HG03064 (cell line): ENCODE measurements around the gene LRBA.
"Not testable (repeated sequence)": the region's sequence is repeated elsewhere in the genome, so short reads cannot be mapped to it uniquely, and the experiment has no call there.

ENCODE experiments used
- ATAC-seq: cut with Tn5 transposase; IDR thresholded peaks from one replicate; pipeline ENCODE4 v1.9.1; 2021; ENCODE audit warnings: low read depth; ENCODE audit not compliant: unreplicated experiment

LRBA gene

DNA sequence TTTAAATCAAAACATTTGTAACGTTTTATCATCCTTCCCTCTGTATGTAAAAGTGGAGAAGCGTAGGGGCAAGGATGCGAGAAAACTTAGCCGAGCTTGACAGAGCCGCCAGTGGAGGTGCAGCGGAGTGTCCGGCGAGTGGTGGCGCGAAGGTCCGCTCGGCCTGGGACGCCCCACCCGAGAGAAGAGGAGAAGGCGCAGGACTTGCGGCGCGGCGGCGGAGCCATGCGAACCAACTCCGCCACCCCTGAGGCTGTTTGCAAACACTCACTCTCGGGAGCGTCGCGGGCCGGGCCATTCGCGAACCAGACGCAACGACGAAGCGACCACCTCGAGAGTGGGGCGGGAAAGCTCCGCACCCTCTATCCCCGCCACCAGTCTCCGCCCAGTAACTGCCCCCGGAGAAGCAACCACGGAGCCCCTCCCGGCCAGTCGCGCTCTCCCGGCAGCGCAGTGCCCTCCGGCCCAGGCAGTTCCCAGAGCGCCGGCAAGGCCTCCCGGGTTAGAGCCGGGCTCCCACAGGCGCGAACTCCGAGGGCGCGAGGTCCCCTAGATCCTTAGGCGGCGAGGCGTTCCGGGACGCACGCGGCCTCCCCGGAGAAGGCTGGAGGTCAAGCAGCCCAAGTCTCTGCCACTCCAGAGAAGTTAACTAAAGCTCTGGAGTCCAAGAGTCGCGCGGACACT is 435.4 kb downstream of the LRBA start:
- no peak for ATAC-seq

DNA sequence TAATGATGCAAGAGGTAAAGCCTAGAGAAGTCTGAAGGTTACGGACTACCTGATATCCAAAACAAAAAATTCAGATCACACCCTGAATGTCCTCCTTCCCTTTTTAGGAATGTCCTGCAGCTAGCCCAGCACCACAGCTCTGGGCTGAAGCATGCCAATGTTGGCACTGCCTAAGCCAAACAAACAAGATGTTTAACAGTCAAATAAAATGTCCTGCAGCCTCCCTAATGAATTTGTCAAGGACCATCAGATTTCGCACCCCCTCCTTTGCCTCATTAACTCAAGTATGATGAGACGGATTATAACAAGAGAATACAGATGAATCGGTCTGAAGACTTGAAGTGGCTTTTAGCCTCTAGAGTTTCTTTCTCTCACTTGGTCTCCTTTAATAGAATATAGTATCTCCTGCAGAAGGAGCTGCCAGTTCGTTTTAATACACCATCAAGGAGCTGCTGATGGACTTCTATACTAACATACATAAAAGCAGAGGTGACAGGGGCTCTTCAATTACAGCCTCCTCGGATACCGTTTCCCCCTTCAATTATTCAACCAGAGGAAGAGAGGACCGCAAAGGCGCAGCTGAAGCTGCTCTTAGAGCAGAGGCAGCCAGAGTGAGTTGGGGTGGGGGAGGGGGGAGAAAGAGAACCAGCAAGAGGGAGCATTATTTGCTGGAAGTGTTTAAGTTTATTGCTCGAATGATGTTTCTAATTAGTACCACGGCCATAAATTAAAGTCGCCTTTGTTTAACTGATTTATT is 436.2 kb downstream of the LRBA start:
- no peak for ATAC-seq

DNA sequence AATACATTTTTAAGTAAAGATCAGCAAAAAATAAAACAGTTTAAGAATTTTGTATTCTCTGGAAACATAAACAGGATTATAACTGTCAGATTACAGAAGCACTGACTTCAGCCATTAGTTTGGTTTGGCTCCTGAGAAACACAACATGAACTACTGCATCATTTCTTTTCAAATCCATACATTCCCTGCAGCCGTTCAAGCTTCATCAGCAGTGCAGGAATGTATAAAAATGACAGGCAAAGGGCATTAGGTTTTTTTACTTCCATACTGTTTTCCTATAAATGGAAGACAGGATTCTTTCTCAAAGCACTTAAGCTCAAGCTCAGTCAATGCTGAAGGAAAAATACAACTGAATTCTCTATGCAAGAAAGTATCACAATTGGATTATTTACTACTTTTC is 437.3 kb downstream of the LRBA start:
- ATAC-seq = no peak

DNA sequence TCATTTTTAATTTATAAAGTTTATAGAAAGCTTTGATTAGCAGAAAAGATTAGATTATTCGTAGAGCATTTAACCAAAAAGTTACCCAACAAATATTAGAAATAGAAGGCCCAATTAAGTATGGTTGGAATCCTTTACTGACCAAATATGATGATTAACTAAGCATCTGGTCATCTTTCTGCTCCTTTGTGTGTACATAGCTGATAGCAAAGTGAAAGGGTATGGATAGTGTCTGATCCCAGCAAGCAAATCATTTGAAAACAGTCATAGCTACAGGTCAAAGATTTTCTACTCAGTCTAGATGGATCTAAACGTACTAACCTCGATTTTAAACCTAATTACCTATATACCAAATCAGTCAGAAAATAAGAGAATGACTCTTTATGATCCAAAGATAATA is 440.4 kb downstream of the LRBA start:
- no peak for ATAC-seq

DNA sequence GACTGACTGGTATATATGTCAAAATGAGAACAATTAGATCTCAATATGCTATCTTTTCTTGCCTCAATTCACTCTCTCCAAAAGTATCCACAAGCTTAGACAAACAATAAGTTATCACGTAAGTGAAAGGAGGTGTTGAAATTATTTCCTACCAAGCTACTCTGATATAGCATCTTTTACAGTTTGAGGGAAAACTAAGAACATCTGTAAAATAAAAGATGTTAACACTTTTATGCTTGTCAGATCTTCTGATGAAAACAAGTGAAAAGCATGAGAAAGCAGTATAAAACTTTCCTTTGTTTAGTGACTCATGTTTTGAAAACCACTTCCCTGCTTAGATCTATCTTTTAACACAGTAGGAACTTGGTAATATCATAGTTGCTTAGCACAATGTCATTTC is 441.6 kb downstream of the LRBA start:
- no peak for ATAC-seq

DNA sequence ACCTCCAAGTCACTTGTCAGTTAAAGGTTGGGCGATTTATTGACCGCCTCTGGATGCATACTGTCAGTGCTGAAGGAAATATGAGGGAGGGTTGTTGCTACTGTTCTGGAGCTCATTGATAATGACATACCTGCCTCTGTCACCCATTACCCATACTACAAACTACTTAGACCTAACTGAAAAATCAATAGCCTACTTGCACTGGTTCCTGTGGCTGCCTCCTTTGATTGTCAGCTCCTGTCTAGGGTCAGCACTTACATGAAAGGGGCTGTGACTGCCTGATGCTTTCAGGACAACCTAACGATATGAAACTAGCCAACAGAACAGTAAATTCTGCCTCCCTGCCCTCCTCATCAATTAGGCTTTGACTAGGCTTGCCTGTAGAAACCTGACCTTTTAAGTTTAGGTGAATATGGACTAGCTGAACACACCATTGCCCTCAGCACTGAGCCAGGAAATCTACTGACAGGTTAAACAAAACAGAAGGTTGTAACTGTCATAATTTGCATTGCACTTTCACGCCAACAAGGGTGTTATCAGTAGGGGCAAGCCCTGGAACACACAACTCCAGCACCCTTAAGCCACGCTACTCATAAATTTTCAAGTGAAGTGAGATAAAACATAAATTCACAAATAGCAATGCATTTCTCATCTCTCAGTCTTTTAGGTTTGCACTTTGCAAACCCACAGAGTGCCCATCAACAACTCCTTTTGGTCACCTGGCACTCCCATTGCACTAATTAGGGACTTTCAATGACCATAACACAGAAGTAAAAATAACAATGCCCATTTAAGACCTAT is 442.2 kb downstream of the LRBA start:
- ATAC-seq = no peak

DNA sequence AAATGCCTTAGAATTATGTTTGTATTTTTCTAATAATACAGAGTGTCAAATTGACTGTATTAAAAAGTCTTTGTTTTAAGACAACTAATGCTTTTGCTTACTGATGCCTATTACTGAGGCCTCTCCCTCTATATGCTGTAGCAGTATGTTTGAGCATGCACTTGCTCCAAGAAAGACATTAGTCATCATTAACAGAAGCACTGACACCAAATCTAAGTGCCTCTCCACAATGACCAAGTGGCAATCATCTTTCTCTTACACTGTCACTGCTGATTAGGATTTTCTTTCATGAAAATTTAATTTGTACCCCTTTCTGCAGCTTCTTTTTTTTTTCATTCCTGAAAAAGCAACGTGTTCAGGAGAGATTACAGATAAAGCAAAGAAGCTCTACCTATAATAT is 444.2 kb downstream of the LRBA start:
- no peak for ATAC-seq

DNA sequence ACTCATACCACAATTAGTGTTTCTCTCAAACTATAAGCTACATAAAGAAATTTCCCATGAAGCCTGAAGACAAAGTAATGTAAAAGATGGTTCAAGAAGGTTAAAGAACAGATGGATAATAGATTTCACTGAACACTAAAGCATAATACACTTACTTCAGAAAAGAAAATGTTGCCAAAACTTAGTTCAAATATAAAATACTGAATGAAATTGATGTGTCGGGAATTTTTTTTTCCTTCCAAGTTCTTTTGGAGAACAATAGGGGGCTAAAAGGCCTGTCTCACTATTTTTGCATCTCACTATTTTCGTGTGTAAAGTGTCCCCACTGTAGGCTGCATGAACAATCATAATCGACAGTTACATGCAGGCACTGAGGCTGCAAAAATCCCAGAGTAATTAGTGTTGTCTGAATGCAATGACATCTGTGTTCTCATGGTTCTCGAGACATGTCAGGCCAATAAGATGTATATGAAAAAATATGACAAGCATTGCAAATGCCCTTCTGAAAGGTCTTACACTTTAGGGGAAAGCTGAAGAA is 445.0 kb downstream of the LRBA start:
- ATAC-seq = no peak

DNA sequence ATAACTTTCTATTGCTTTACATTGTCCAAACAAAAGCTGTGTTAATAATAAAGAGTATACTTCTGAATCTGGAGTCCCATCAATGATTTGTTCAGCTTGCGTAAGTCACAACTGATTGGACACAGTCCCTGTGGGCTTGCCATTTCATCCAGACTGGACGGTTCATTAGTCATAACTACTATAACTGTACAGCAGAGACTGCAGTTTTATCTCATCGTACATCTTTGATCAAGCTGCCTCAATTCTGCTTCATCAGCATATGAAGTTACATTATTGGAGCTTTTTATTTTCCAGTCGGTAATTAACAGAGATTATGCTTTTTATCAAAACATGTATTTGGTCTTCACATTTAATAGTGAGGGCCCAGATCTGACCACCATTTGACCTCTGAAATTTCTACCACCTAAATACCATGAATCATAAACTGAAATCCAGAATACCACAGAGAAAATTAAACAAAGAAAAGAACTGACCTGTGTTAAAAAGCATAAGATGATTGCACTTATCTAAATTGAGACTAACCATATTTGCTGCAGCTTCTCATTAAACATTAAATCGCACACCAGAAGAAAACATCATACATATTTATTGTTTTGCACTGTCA is 445.6 kb downstream of the LRBA start:
- no peak for ATAC-seq

DNA sequence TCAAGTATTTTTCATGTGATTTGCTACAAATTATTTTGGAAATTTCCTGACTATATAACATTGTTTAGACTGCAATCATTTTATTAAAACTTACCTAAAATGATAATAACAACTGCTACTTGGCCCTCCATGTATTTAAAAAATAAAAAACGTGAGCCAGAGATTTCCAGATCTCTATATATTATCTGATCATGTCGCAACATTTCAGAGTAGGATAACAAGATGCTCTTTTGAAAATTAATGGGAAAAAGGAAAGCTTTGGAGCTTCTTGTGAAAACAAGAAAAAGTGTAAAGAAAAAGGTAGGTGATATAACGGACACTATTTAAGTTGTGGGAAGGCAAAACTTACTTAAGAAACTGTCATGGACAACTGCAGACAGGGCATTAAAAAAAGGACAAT is 448.0 kb downstream of the LRBA start:
- ATAC-seq = no peak

DNA sequence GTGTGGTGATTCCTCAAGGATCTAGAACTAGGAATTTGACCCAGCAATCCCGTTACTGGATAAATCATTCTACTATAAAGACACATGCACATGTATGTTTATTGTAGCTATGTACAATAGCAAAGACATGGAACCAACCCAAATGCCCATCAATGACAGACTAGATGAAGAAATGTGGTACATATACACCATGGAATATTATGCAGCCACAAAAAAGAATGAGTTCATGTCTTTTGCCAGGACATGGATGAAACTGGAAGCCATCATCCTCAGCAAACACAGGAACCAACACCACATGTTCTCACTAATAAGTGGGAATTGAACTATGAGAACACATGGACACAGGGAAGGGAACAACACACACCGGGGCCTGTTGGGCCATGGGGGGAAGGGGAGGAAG is 450.1 kb downstream of the LRBA start:
- not testable (repeated sequence) for ATAC-seq

DNA sequence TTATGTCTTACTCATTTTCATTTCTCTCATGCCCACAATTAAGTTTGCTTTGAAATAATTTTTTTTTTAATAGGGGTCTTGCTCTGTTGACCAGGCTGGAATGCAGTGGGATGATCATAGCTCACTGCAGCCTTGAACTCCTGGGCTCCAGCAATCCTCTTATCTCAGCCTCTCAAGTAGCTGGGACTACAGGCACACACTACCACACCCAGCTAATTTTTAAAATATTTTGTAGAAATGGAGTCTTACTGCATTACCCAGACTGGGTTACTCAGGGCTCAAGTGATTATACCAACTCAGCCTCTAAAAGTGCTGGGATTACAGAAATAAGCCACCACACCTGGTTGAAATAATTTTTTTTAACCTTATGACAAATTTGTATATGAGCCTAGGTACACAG is 452.3 kb downstream of the LRBA start:
- ATAC-seq = no peak

DNA sequence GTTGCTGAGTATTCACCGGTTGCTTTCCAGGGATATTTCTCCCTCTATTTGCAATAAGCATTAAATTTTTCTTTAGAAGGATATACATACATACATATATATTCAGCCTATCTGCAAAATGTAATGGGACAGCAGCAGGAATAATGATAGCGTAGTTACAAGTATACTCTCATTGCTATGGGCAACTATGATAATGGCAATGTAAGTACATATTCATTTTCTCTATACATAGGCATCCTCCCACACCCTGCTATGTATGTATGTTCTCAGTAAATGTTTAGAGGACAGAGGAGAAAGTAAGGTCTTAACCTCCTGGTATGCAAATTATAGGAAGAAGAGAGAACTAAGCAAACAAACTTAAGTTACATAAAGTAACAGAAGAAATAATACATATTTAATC is 452.8 kb downstream of the LRBA start:
- ATAC-seq = no peak

DNA sequence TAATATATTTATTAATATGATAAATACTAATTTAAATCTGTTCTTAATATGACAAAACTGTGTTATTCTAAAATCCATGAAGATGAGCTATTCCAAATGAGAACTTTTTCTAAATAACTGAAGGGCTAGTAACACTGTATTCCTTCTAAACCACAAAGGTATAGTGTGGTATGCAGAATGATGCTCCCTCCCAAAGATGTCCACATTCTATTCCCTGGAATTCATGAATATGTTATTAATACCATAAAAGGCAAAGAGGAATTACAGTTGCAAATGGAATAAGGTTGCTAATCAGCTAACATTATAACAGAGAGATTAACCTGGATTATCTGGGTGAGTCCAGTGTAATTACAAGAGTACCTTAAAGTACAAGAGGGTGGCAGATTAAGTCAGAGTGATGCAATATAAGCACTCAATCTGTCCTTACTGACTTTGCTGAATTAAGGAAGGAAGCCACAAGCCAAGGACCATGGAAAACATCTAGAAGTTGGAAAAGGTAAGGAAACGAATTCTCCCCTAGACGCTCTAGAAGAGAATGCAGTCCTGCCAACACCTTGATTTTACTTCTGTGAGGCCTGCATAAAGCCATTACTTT is 453.8 kb downstream of the LRBA start:
- no peak for ATAC-seq

DNA sequence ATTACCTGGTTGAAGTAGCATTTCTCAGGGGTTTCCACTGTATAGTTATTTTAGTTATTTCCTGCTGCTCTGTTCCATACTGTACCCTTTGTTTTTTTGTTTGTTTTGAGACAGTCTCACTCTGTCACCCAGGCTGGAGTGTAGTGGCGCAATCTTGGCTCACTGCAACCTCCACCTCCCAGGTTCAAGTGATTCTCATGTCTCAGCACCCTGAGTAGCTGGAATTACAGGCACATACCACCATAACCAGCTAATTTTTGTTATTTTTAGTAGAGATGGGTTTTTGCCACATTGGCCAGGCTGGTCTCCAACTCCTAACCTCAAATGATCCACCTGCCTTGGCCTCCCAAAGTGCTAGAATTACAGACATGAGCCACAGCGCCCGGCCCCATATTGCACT is 457.3 kb downstream of the LRBA start:
- not testable (repeated sequence) for ATAC-seq

DNA sequence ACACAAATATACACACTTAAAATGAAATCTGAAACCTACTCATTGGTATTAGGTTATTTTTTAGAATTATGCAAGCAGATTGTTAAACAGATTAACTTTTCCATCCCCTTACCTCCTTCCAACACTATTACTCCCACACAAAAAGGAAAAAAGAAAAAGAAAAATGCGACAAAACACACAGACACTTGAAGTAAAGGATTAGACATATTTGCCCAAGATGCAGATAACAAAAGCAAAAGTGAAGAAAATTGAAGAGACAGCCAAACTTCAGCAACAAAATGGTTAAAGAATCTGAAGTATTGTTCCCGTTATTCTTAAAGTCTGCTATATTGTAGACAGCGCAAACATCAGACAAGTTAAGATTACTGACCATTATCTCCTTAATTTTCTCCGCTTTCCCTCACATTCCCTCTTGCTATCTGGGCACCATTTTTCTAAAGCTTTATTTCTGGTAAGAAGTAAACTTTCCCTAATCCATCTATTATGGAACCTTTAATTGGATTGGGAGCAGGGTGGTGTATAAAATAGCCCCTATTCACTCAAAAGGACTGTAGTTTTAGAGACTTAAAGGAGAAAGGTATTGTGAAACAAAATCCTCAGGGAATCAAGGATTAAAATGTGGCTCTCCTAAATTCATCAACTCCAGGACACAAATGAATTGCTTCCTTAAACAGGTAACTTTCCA is 467.8 kb downstream of the LRBA start:
- ATAC-seq = no peak

DNA sequence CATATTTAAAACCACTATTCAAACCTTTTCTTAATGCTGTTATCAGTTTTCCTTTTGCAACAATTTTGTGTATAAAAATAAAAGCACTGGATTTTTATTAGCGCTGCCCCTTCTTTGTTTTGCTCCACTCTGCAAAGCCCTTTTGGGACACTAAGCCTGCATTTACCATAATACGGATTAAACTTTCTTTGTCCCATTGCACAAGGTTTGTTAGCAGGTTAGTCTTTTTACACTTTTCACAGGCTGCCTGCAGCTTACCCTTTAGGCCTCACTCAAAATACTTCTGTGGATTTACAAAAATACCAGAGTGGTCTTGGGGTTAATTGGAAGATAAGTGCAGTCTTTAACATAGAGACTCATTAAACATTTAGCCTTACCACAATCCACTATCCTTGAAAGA is 468.8 kb downstream of the LRBA start:
- ATAC-seq = no peak

DNA sequence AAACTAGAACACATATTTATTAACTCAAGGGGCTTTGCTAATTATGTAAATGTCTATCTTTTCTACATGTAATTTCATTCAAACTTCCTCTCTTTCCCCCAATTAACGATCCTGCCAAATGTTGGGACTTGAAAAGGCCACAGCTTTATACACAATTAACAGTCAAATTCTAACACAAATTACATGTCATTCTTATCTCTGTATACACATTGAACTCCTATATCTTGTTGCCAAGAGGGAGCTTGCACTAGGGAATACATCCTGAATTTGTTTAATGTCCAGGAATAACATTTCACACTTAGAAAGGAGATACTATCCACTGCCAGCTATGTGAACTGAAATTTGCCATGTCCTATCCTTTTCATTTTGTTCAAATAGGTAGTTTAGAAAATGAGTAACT is 472.0 kb downstream of the LRBA start:
- ATAC-seq = no peak

DNA sequence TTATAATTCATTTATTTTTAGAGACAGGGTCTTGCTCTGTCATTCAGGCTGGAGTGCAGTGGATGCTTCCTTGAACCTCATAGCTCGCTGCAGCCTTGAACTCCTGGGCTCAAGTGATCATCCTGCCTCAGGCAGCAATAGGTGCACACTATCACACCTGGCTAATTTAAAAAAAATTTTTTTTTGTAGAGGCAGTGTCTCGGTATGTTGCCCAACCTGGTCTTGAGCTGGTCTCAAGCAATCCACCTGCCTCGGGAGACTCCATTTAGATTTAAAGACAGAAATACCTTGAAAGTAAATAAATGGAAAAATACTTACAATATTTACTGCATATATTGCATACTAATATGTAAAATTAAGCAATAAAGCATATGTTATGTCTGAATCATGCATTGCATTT is 473.4 kb downstream of the LRBA start:
- no peak for ATAC-seq

DNA sequence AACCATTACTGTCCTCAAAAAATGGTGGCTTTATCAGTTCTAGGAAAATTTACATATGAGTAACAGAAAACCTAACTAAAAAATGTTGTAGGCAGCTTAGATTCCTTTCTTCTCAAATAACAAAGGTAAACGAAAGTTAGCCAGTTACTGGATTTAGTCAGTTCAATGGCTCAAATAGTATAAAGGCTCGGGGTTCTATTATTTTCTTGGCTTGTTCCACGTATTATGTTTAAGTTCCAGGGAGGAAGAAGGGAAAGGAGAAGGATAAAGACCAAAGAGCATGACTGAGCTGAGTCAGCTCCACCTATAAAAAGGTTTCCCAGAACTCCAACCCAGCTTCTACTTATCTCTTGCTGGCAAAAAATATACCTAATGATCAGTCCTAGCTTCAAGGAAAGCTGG is 474.1 kb downstream of the LRBA start:
- no peak for ATAC-seq
